ENCODE measurements around the gene MYO1F.

Gene MYO1F

GRCh38 chr19:8611877-8612806, 34.9 kb upstream of the MYO1F start:
- no peak for TF ChIP-seq ZBTB7A (IDR thresholded peaks at IDR 0.05; ENCODE audit: low read depth)
- TF ChIP-seq TEAD4 (IDR thresholded peaks at IDR 0.05) = peak; percentile 18; the same call in 1 of the 2 replicates
- TF ChIP-seq CEBPB (IDR thresholded peaks at IDR 0.05) = no peak
- TF ChIP-seq RAD21 (IDR thresholded peaks at IDR 0.05; ENCODE audit: low read depth) = no peak
- TF ChIP-seq TAF1 (IDR thresholded peaks at IDR 0.05; ENCODE audit: low read depth) = no peak
- TF ChIP-seq EGR1 (IDR thresholded peaks at IDR 0.05) = no peak
- no peak for TF ChIP-seq FOXM1 (IDR thresholded peaks at IDR 0.05; ENCODE audit: borderline replicate concordance, low read depth)
- TF ChIP-seq TCF12 (IDR thresholded peaks at IDR 0.05; ENCODE audit: low read depth) = 0 out of 2 replicates have a peak, but pooled peaks have one; percentile 43
- no peak for TF ChIP-seq MAX (IDR thresholded peaks at IDR 0.05)
- TF ChIP-seq, protein P1, sequence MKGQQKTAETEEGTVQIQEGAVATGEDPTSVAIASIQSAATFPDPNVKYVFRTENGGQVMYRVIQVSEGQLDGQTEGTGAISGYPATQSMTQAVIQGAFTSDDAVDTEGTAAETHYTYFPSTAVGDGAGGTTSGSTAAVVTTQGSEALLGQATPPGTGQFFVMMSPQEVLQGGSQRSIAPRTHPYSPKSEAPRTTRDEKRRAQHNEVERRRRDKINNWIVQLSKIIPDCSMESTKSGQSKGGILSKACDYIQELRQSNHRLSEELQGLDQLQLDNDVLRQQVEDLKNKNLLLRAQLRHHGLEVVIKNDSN (IDR thresholded peaks at IDR 0.05) = no peak
- TF ChIP-seq NFIC (IDR thresholded peaks at IDR 0.05) = no peak
- no peak for TF ChIP-seq EP300 (IDR thresholded peaks at IDR 0.05; ENCODE audit: borderline replicate concordance)

DNA sequence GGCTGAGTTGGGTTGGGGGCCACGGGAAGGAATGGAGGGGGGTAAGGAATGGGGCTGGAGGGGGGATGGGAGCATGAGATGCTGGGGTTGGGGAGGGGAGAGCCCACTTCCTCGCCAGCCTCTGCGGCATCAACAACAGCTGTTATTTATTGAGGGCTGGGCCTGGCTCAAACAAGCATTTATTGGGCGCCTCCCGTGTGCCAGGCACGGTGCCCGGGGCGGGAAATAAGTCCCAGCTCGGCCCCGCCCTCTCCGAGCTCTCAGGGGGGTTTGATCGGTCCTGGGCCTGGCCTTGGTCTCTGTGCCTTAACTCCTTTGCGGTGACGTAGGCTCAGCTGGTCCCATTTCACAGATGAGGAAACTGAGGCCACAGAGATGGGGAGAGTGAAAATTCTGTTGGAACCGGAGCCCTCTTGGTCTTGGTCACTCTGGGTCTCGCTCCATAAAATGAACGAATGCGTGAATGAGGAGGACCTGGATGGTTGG, 34.2 kb upstream of the MYO1F start:
- TF ChIP-seq TAF1 (IDR thresholded peaks at IDR 0.05; ENCODE audit: low read depth) (no peak), YY1 (IDR thresholded peaks at IDR 0.05; ENCODE audit: low read depth) (no peak), REST (IDR thresholded peaks at IDR 0.05; ENCODE audit: low read depth) (no peak), ZBTB7A (IDR thresholded peaks at IDR 0.05; ENCODE audit: low read depth) (no peak), CEBPB (IDR thresholded peaks at IDR 0.05) (no peak), EGR1 (IDR thresholded peaks at IDR 0.05) (no peak), NFIC (IDR thresholded peaks at IDR 0.05) (no peak), MAX (IDR thresholded peaks at IDR 0.05) (no peak), EP300 (IDR thresholded peaks at IDR 0.05; ENCODE audit: borderline replicate concordance) (no peak), FOXM1 (IDR thresholded peaks at IDR 0.05; ENCODE audit: borderline replicate concordance, low read depth) (no peak), CREB1 (IDR thresholded peaks at IDR 0.05; ENCODE audit: low read depth) (no peak)

GRCh38 chr19:8610936-8611300, 33.7 kb upstream of the MYO1F start:
- TF ChIP-seq TAF1 (IDR thresholded peaks at IDR 0.05; ENCODE audit: low read depth) (no peak), FOXM1 (IDR thresholded peaks at IDR 0.05; ENCODE audit: borderline replicate concordance, low read depth) (no peak), MAX (IDR thresholded peaks at IDR 0.05) (no peak), ZBTB7A (IDR thresholded peaks at IDR 0.05; ENCODE audit: low read depth) (no peak), CREB1 (IDR thresholded peaks at IDR 0.05; ENCODE audit: low read depth) (no peak), CEBPB (IDR thresholded peaks at IDR 0.05) (no peak), TEAD4 (IDR thresholded peaks at IDR 0.05) (no peak), EP300 (IDR thresholded peaks at IDR 0.05; ENCODE audit: borderline replicate concordance) (no peak), NFIC (IDR thresholded peaks at IDR 0.05) (no peak), RAD21 (IDR thresholded peaks at IDR 0.05; ENCODE audit: low read depth) (no peak), EGR1 (IDR thresholded peaks at IDR 0.05) (no peak)

- TF ChIP-seq TAF1 (IDR thresholded peaks at IDR 0.05; ENCODE audit: low read depth) = no peak
- TF ChIP-seq ZBTB7A (IDR thresholded peaks at IDR 0.05; ENCODE audit: low read depth) = no peak
- TF ChIP-seq TEAD4 (IDR thresholded peaks at IDR 0.05) = no peak
- TF ChIP-seq EGR1 (IDR thresholded peaks at IDR 0.05) = no peak
- TF ChIP-seq NFIC (IDR thresholded peaks at IDR 0.05) = no peak
- TF ChIP-seq EP300 (IDR thresholded peaks at IDR 0.05; ENCODE audit: borderline replicate concordance) = no peak
- no peak for TF ChIP-seq MAX (IDR thresholded peaks at IDR 0.05)
- no peak for TF ChIP-seq RAD21 (IDR thresholded peaks at IDR 0.05; ENCODE audit: low read depth)
- no peak for TF ChIP-seq FOXM1 (IDR thresholded peaks at IDR 0.05; ENCODE audit: borderline replicate concordance, low read depth)
- no peak for TF ChIP-seq YY1 (IDR thresholded peaks at IDR 0.05; ENCODE audit: low read depth)
- TF ChIP-seq CEBPB (IDR thresholded peaks at IDR 0.05) = no peak
- TF ChIP-seq TCF12 (IDR thresholded peaks at IDR 0.05; ENCODE audit: low read depth) = no peak
- TF ChIP-seq, protein P1 (IDR thresholded peaks at IDR 0.05) = no peak
- TF ChIP-seq CREB1 (IDR thresholded peaks at IDR 0.05; ENCODE audit: low read depth) = no peak
Measured at GRCh38 chr19:8610041-8610935, 33.0 kb upstream of the MYO1F start, which contains the start of gene ADAMTS10. Gene ADAMTS10 (minus strand): TSS chr19:8610715. CDS start chr19:8605710, 5,005 bp downstream.

DNA sequence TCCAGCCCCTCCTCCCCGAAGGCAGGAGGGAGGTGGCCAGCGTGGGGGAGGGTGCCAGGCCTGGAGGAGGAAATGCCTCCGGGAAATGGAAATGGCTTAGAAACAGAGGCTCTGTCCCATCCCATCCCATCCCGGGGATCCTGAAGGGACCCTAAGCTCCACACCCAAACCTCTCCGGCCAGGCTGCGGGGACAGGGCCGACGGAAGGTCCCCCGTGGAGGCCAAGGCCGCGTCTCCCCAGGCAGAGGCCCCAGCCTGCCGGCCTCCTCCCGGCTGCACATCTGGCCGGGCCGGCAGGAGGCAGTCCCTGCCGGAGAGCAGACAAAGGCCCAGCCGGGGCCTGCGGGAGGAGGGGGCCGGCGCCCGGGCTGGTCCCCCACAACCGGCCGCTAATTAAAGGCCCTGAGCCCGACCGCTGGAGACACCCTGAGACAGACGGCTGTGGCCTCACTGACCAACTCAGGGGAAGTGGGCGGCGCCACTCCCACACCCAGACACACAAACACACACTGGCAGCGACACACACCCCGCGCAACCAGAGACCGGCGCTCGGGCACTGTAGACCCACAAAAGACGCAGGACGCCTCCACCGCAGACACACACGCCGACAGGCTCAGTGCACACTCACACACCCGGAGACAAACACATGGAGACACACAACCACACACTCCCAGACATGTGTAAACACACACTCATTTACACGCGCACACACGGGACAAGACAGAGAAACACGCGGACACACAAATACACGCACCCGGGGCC, 32.2 kb upstream of the MYO1F start:
- TF ChIP-seq RAD21 (IDR thresholded peaks at IDR 0.05; ENCODE audit: low read depth) (no peak), YY1 (IDR thresholded peaks at IDR 0.05; ENCODE audit: low read depth) (no peak), CREB1 (IDR thresholded peaks at IDR 0.05; ENCODE audit: low read depth) (no peak), NFIC (IDR thresholded peaks at IDR 0.05) (no peak), TAF1 (IDR thresholded peaks at IDR 0.05; ENCODE audit: low read depth) (no peak), FOXM1 (IDR thresholded peaks at IDR 0.05; ENCODE audit: borderline replicate concordance, low read depth) (no peak), TCF12 (IDR thresholded peaks at IDR 0.05; ENCODE audit: low read depth) (no peak), CEBPB (IDR thresholded peaks at IDR 0.05) (no peak), EP300 (IDR thresholded peaks at IDR 0.05; ENCODE audit: borderline replicate concordance) (no peak), EGR1 (IDR thresholded peaks at IDR 0.05) (no peak), MAX (IDR thresholded peaks at IDR 0.05) (no peak), TEAD4 (IDR thresholded peaks at IDR 0.05) (no peak), ZBTB7A (IDR thresholded peaks at IDR 0.05; ENCODE audit: low read depth) (no peak), REST (IDR thresholded peaks at IDR 0.05; ENCODE audit: low read depth) (no peak)
- TF ChIP-seq, protein P1 (IDR thresholded peaks at IDR 0.05) = no peak

Data from Ishikawa (cell line).